ENCODE data around the gene IFT172.

DNA sequence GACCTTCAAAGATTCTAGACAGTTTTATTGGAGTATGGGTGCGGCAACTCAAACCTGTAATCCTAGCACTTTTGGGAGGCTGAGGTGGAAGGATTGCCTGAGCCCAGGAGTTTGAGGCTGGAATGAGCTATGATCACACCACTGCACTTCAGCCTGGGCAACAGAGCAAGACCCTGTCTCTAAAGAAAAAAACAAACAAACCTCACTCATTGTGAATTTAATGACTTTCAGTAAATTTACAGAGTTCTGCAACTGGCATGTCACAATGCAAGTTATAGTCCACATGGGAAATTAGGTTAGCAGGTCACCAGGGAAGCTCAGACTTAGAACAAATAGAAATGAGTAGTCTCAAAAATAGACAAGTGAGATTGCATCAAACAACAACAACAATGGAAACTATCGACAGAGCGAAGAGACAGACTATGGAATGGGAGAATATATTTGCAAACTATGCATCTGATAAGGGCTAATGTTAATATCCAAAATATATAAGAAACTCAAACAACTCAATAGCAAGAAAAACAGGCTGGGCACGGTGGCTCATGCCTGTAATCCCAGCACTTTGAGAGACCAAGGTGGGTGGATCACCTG lies 67.8 kb downstream of the IFT172 start:
- no peak for TF ChIP-seq POLR2A (IDR thresholded peaks at IDR 0.05)
- TF ChIP-seq, protein P1, sequence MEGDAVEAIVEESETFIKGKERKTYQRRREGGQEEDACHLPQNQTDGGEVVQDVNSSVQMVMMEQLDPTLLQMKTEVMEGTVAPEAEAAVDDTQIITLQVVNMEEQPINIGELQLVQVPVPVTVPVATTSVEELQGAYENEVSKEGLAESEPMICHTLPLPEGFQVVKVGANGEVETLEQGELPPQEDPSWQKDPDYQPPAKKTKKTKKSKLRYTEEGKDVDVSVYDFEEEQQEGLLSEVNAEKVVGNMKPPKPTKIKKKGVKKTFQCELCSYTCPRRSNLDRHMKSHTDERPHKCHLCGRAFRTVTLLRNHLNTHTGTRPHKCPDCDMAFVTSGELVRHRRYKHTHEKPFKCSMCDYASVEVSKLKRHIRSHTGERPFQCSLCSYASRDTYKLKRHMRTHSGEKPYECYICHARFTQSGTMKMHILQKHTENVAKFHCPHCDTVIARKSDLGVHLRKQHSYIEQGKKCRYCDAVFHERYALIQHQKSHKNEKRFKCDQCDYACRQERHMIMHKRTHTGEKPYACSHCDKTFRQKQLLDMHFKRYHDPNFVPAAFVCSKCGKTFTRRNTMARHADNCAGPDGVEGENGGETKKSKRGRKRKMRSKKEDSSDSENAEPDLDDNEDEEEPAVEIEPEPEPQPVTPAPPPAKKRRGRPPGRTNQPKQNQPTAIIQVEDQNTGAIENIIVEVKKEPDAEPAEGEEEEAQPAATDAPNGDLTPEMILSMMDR (IDR thresholded peaks at IDR 0.05), result no peak
